H1 (cell line): Measurements from ENCODE around the gene CXCL14. TPM values are rescaled to one million over a fixed set of nuclear protein-coding genes. Genes with fewer than 3 reads are reported as not detected.

Source experiments
- ATF2 ChIP-seq: IDR thresholded peaks from 2 replicates; pipeline ENCODE4 v1.6.1; 2012; ENCODE audit warnings: low read length, inconsistent platforms
- CHD1 ChIP-seq: IDR thresholded peaks from 2 replicates; pipeline ENCODE4 v1.6.1; 2012; ENCODE audit warnings: low read depth, low read length, improper control_type of control experiment
- CHD2 ChIP-seq: IDR thresholded peaks from 2 replicates; pipeline ENCODE4 v1.6.1; 2012; ENCODE audit warnings: low read length, improper control_type of control experiment
- CHD7 ChIP-seq: fragments of 300-600 bp; sonication (generic); IDR thresholded peaks from 2 replicates; pipeline ENCODE4 v1.7.1; 2012; ENCODE audit warnings: low read length, moderate library complexity, mild to moderate bottlenecking, inconsistent platforms; ENCODE audit not compliant: insufficient replicate concordance
- EP300 ChIP-seq, 2 experiments: IDR thresholded peaks; 1 replicate in 1 of 2; 2 replicates in 1 of 2; pipeline ENCODE4 v1.6.1; 2011 to 2012; ENCODE audit warnings: low read depth in 2 of 2, low read length in 2 of 2, mild to moderate bottlenecking in 2 of 2, borderline replicate concordance in 1 of 2, inconsistent platforms in 1 of 2, moderate library complexity in 1 of 2
- JUN ChIP-seq: IDR thresholded peaks from 2 replicates; pipeline ENCODE4 v1.6.1; 2011; ENCODE audit warnings: low read depth, mild to moderate bottlenecking, improper control_type of control experiment, low read length
- RXRA ChIP-seq: IDR thresholded peaks from 2 replicates; pipeline ENCODE4 v1.6.1; 2011; ENCODE audit warnings: low read depth, mild to moderate bottlenecking, low read length, moderate library complexity; ENCODE audit not compliant: insufficient read depth
- SP4 ChIP-seq: IDR thresholded peaks from 2 replicates; pipeline ENCODE4 v1.6.1; 2012; ENCODE audit warnings: low read length, inconsistent platforms
- TEAD4 ChIP-seq: IDR thresholded peaks from 2 replicates; pipeline ENCODE4 v1.6.1; 2012; ENCODE audit warnings: low read depth, low read length, inconsistent platforms, mixed read lengths
- ZNF274 ChIP-seq: IDR thresholded peaks from 2 replicates; pipeline ENCODE4 v1.7.0; 2012; ENCODE audit warnings: low read length, borderline replicate concordance; ENCODE audit errors: extremely low read depth
- polyA plus RNA-seq, 7 experiments: library from polyadenylated mRNA; depleted of rRNA in 3 of 7; stranded (reverse) in 5 of 7; unstranded in 2 of 7; fragments of >200 nt in 5 of 7; fragments of 200-250 nt in 2 of 7; gene quantifications; 1 replicate in 5 of 7; 2 replicates in 1 of 7; 4 replicates in 1 of 7; pipeline versions ENCODE4 v1.2.1 to v1.2.3, GENCODE V29; 2011 to 2013; ENCODE audit warnings: missing spikeins in 2 of 7, mixed read lengths in 2 of 7
- total RNA-seq: library from RNA; stranded (reverse); fragmentation: NEBNext Ultra II Directional; extraction: Animal tissue kit (Norgen Biotek cat#: 25700); gene quantifications from 2 replicates; pipeline ENCODE4 v1.2.1, GENCODE V29; 2021

The CXCL14 gene
- total and polyA plus RNA-seq, 2 of the 8 experiments (the other 6 are each of a cell fraction or from before 2014, with no cell fraction given), result 1.5 to 1.8 TPM

GRCh38 chr5:135521964-135522363 lies 56.8 kb downstream of the CXCL14 start (continued):
- no peak for TF ChIP-seq CHD7
- no peak for TF ChIP-seq SP4
- TF ChIP-seq TEAD4, result no peak
- no peak for TF ChIP-seq CHD2
- no peak for TF ChIP-seq CHD1
- no peak for TF ChIP-seq ATF2
- no peak for TF ChIP-seq ZNF274
- no peak for TF ChIP-seq EP300 (IDR thresholded peaks at IDR 0.05; ENCODE audit: borderline replicate concordance in 1 of 2, low read depth in 2 of 2, low read length in 2 of 2)
- TF ChIP-seq RXRA, result no peak
- no peak for TF ChIP-seq JUN
